Hepatocyte (in vitro differentiated cells): ENCODE results near the gene KCNJ5. TPM values are rescaled to one million over a fixed set of nuclear protein-coding genes. Genes with fewer than 3 reads are reported as not detected.

Source experiments
- DNase-seq: peaks from one replicate; pipeline ENCODE4 v3.0.0-alpha.2; 2016; ENCODE audit warnings: low spot score
- H2AFZ ChIP-seq: fragments of 200-600 bp; sonication (generic); 2 replicates; pipeline ENCODE4 v1.6.0; 2016; ENCODE audit warnings: antibody characterized with exemption, mild to moderate bottlenecking
- H3K27ac ChIP-seq: fragments of 200-600 bp; sonication (generic); 2 replicates; pipeline ENCODE4 v1.5.1; 2016; ENCODE audit warnings: mild to moderate bottlenecking
- H3K27me3 ChIP-seq: fragments of 200-600 bp; sonication (generic); 2 replicates; pipeline ENCODE4 v1.6.1; 2016
- H3K36me3 ChIP-seq: fragments of 200-600 bp; sonication (generic); replicated peaks from 2 replicates; pipeline ENCODE4 v1.5.1; 2016; ENCODE audit warnings: low read depth; ENCODE audit not compliant: insufficient read depth
- H3K4me1 ChIP-seq: fragments of 200-600 bp; sonication (generic); 2 replicates; pipeline ENCODE4 v1.5.1; 2016; ENCODE audit warnings: mild to moderate bottlenecking, moderate library complexity; ENCODE audit not compliant: insufficient read depth
- H3K4me2 ChIP-seq: fragments of 200-600 bp; sonication (generic); 2 replicates; pipeline ENCODE4 v1.6.0; 2016
- H3K4me3 ChIP-seq: fragments of 200-600 bp; sonication (generic); 2 replicates; pipeline ENCODE4 v1.5.1; 2016; ENCODE audit warnings: mild to moderate bottlenecking
- H3K79me2 ChIP-seq: fragments of 200-600 bp; sonication (generic); 2 replicates; pipeline ENCODE4 v1.6.0; 2017; ENCODE audit warnings: mild to moderate bottlenecking
- H3K9me2 ChIP-seq: fragments of 200-600 bp; sonication (generic); replicated peaks from 2 replicates; pipeline ENCODE4 v1.6.0; 2017; ENCODE audit warnings: mild to moderate bottlenecking; ENCODE audit not compliant: insufficient read depth
- H3K9me3 ChIP-seq: fragments of 200-600 bp; sonication (generic); 2 replicates; pipeline ENCODE4 v1.5.1; 2016; ENCODE audit warnings: low read depth, mild to moderate bottlenecking
- H4K20me1 ChIP-seq: fragments of 200-600 bp; sonication (generic); 2 replicates; pipeline ENCODE4 v1.6.0; 2016; ENCODE audit warnings: mild to moderate bottlenecking; ENCODE audit not compliant: insufficient read depth, poor library complexity, severe bottlenecking
- CTCF ChIP-seq: fragments of 200-600 bp; sonication (generic); IDR thresholded peaks from 2 replicates; pipeline ENCODE4 v1.5.1; 2016; ENCODE audit warnings: antibody characterized with exemption, mild to moderate bottlenecking; ENCODE audit not compliant: poor library complexity
- EZH2 ChIP-seq: fragments of 200-600 bp; sonication (generic); IDR thresholded peaks from 2 replicates; pipeline ENCODE4 v1.6.1; 2016; ENCODE audit warnings: antibody characterized with exemption, mild to moderate bottlenecking, borderline replicate concordance
- EZH2phosphoT487 ChIP-seq: fragments of 200-600 bp; sonication (generic); IDR thresholded peaks from one replicate; pipeline ENCODE4 v1.6.1; 2018; ENCODE audit warnings: antibody characterized with exemption, mild to moderate bottlenecking, low read depth, moderate library complexity; ENCODE audit not compliant: unreplicated experiment, severe bottlenecking
- WGBS: methylation state at CpG from one replicate; pipeline ENCODE4 v1.1.6; 2016; ENCODE audit warnings: low lambda C conversion rate; ENCODE audit errors: missing lambda C conversion rate; 5-methylcytosine and 5-hydroxymethylcytosine counted together
- polyA plus RNA-seq: library from polyadenylated mRNA; unstranded; fragments of >200 nt; fragmentation: Nextera tagmentation; extraction: Ambion mirVana; gene quantifications from 2 replicates; pipeline ENCODE4 v1.2.1, GENCODE V29; 2016
- total RNA-seq: library from RNA; depleted of rRNA; stranded (reverse); fragments of >200 nt; gene quantifications from 2 replicates; pipeline ENCODE4 v1.2.3, GENCODE V29; 2014

The KCNJ5 gene
- total and polyA plus RNA-seq, 2 experiments from 2014 or later, result 1.00 to 1.2 TPM

- H3K27ac ChIP-seq, result no peak overlapping the region
- no peaks in the 10 kb centered on the region for H4K20me1 ChIP-seq
- no peaks in the 10 kb centered on the region for H3K79me2 ChIP-seq
- DNase-seq, result no peak
- no peak for TF ChIP-seq CTCF
- TF ChIP-seq EZH2, result no peak
- no peak for TF ChIP-seq EZH2phosphoT487
- no peaks in the 10 kb centered on the region for H3K9me2 ChIP-seq
- no peak overlapping the region for H3K4me2 ChIP-seq
- H3K4me1 ChIP-seq, result peaks cover 10% of the 10 kb centered on the region
- no peaks in the 10 kb centered on the region for H3K36me3 ChIP-seq
- 80% methylated on average over 9 of the region's 9 CpGs for WGBS
- no peak overlapping the region for H2AFZ ChIP-seq
- H3K4me3 ChIP-seq, result no peak overlapping the region
- H3K9me3 ChIP-seq, result no peaks in the 10 kb centered on the region
- peaks cover 20% of the 10 kb centered on the region for H3K27me3 ChIP-seq
These were observed 4.4 kb downstream of the KCNJ5 start for GRCh38 chr11:128895526-128895925.

GRCh38 chr11:128896356-128896755, 5.2 kb downstream of the KCNJ5 start:
- H3K4me3 ChIP-seq, result no peak overlapping the region
- no peaks in the 10 kb centered on the region for H3K9me2 ChIP-seq
- WGBS, result 41% methylated on average over 2 of the region's 2 CpGs
- H3K27ac ChIP-seq, result no peak overlapping the region
- no peaks in the 10 kb centered on the region for H3K79me2 ChIP-seq
- no peak for DNase-seq
- no peaks in the 10 kb centered on the region for H4K20me1 ChIP-seq
- H3K4me1 ChIP-seq, result peaks cover 4% of the 10 kb centered on the region
- TF ChIP-seq EZH2 (no peak), CTCF (no peak), EZH2phosphoT487 (no peak)
- no peaks in the 10 kb centered on the region for H3K36me3 ChIP-seq
- H3K27me3 ChIP-seq, result peaks cover 22% of the 10 kb centered on the region
- H3K4me2 ChIP-seq, result no peak overlapping the region
- no peaks in the 10 kb centered on the region for H3K9me3 ChIP-seq
- no peak overlapping the region for H2AFZ ChIP-seq

GRCh38 chr11:128897826-128898225, 6.7 kb downstream of the KCNJ5 start:
- Histone ChIP-seq H3K4me3 (no peak overlapping the region), H4K20me1 (no peaks in the 10 kb centered on the region), H3K9me2 (no peaks in the 10 kb centered on the region), H2AFZ (no peak overlapping the region), H3K79me2 (no peaks in the 10 kb centered on the region), H3K9me3 (no peaks in the 10 kb centered on the region), H3K27ac (no peak overlapping the region), H3K4me2 (no peak overlapping the region), H3K4me1 (peaks cover 4% of the 10 kb centered on the region), H3K36me3 (no peaks in the 10 kb centered on the region), H3K27me3 (peaks cover 31% of the 10 kb centered on the region)
- TF ChIP-seq CTCF (no peak), EZH2 (no peak), EZH2phosphoT487 (no peak)
- WGBS, result 100% methylated on average over 1 of the region's 1 CpG
- no peak for DNase-seq
